NCI-H2227 (cell line): ENCODE measurements around the gene TSPAN5.
"Not testable (repeated sequence)": the region's sequence is repeated elsewhere in the genome, so short reads cannot be mapped to it uniquely, and the experiment has no call there.

Experiments
- DNase-seq: peaks from one replicate; lab custom pipeline; 2025; ENCODE audit not compliant: unreplicated experiment; lab: John Stamatoyannopoulos, UW

Gene TSPAN5

GRCh38 chr4:98658287-98659105 lies at the start of gene TSPAN5:
TSPAN5 (minus strand) TSS chr4:98658611.
- DNase-seq: peak; percentile 88

- no peak for DNase-seq
Observed at GRCh38 chr4:98706935-98707334, 48.5 kb upstream of the TSPAN5 start.

GRCh38 chr4:98706200-98706813 lies 47.9 kb upstream of the TSPAN5 start:
- DNase-seq: no peak

GRCh38 chr4:98705586-98705985 lies 47.2 kb upstream of the TSPAN5 start:
- DNase-seq: not testable (repeated sequence)

- no peak for DNase-seq
Observed at GRCh38 chr4:98700656-98701055, 42.2 kb upstream of the TSPAN5 start.

- DNase-seq: no peak
Observed at GRCh38 chr4:98694076-98694475, 35.7 kb upstream of the TSPAN5 start.

- no peak for DNase-seq
Observed at GRCh38 chr4:98692411-98692810, 34.0 kb upstream of the TSPAN5 start.

GRCh38 chr4:98691588-98691987 lies 33.2 kb upstream of the TSPAN5 start:
- DNase-seq: no peak

- DNase-seq: no peak
Observed at GRCh38 chr4:98689507-98690174, 31.2 kb upstream of the TSPAN5 start.

- no peak for DNase-seq
Observed at GRCh38 chr4:98688411-98689290, 30.2 kb upstream of the TSPAN5 start.

- no peak for DNase-seq
Observed at GRCh38 chr4:98687876-98688275, 29.5 kb upstream of the TSPAN5 start.

- DNase-seq: no peak
Observed at GRCh38 chr4:98686847-98687246, 28.4 kb upstream of the TSPAN5 start.

GRCh38 chr4:98686043-98686707 lies 27.8 kb upstream of the TSPAN5 start:
- DNase-seq: no peak

- no peak for DNase-seq
Observed at GRCh38 chr4:98685225-98686042, 27.0 kb upstream of the TSPAN5 start.

GRCh38 chr4:98682719-98683118 lies 24.3 kb upstream of the TSPAN5 start:
- no peak for DNase-seq

- no peak for DNase-seq
Observed at GRCh38 chr4:98680806-98681205, 22.4 kb upstream of the TSPAN5 start.

GRCh38 chr4:98679738-98680137 lies 21.3 kb upstream of the TSPAN5 start:
- no peak for DNase-seq

- DNase-seq: no peak
Observed at GRCh38 chr4:98677799-98678198, 19.4 kb upstream of the TSPAN5 start.

- no peak for DNase-seq
Observed at GRCh38 chr4:98674404-98675173, 16.2 kb upstream of the TSPAN5 start.
